Measurements from ENCODE around the gene SPRY4. TPM values are rescaled to one million over a fixed set of nuclear protein-coding genes. Genes with fewer than 3 reads are reported as not detected.

The SPRY4 gene
- total and polyA plus RNA-seq, 2 of the 13 experiments (the other 11 are each of a cell fraction or from before 2014, with no cell fraction given), result 8.9 to 17.8 TPM

DNA sequence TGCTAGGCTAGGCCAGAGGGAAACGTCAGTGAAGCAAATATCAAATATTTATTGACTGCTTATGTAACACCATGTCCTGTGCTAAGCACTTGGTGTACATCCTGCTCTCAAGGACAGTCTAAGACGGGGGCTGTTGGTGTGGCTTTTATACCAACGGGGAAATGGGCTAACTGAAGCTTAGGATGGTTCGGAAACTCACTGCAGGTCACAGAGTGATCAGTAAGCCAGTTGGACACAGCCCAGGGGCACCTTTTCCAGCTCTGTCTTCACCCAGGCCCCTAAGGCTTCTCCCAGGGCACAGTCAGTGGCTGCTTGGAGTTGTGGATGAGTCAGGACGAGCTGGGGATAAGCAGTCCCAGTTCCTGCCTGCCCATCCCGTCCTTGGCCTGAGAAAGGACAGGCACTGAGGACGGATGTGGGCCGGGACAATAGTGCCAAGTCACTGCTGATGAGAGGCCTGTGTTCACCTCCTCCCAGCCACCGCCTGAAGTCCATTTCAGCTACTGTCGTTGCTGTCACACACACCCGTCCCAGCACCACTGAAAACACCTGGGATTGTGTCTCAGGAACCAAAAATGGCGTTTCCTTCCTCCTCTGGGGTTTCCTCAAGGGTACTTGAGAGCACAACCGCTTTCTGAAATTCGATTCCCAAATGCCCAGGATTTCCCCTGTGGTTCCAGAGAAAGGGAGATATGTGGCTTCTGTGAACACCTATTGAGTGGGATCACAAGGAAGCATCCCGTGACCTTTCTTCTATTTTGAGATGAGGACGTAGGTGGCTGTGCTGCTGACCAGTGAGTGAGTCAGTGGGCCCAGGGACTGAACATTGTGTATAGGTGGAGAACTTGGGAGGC, 17.5 kb upstream of the SPRY4 start (continued):
- TF ChIP-seq AHDC1 (CRISPR knock-in tag; IDR thresholded peaks at IDR 0.05; ENCODE audit: borderline replicate concordance) (peak; percentile 49; the same call in 1 of the 2 replicates), PITX1 (CRISPR knock-in tag; IDR thresholded peaks at IDR 0.05) (0 out of 2 replicates have a peak, but pooled peaks have one; percentile 23), JUN (CRISPR knock-in tag; IDR thresholded peaks at IDR 0.05) (no peak), BRD4 (CRISPR knock-in tag; IDR thresholded peaks at IDR 0.05) (peak; percentile 45; the same call in 1 of the 2 replicates), SOX13 (IDR thresholded peaks at IDR 0.05) (no peak), SOX13 (CRISPR knock-in tag; conservative IDR thresholded peaks at IDR 0.05 in 1 of 2, IDR thresholded peaks at IDR 0.05 in 1 of 2) (peak in 1 of 2 experiments; percentile 51; a peak in 1 of 4 replicates), SAP130 (CRISPR knock-in tag; IDR thresholded peaks at IDR 0.05; ENCODE audit: low read depth) (peak; percentile 44), SOX5 (CRISPR knock-in tag; IDR thresholded peaks at IDR 0.05; ENCODE audit: borderline replicate concordance) (0 out of 2 replicates have a peak, but pooled peaks have one; percentile 26), ZSCAN9 (CRISPR knock-in tag; IDR thresholded peaks at IDR 0.05; ENCODE audit: borderline replicate concordance) (no peak), U2AF2 (IDR thresholded peaks at IDR 0.05; ENCODE audit: low read depth, low read length) (no peak), ZNF737 (CRISPR knock-in tag; IDR thresholded peaks at IDR 0.05; ENCODE audit: borderline replicate concordance) (no peak), RARA (CRISPR knock-in tag; IDR thresholded peaks at IDR 0.05) (peak; percentile 30; the same call in 1 of the 2 replicates), FOXO1 (CRISPR knock-in tag; IDR thresholded peaks at IDR 0.05) (peak; percentile 10; the same call in 1 of the 2 replicates), ZNF878 (CRISPR knock-in tag; IDR thresholded peaks at IDR 0.05) (0 out of 2 replicates have a peak, but pooled peaks have one; percentile 27), MZF1 (CRISPR knock-in tag; IDR thresholded peaks at IDR 0.05; ENCODE audit: borderline replicate concordance) (0 out of 2 replicates have a peak, but pooled peaks have one; percentile 55), MEIS1 (CRISPR knock-in tag; IDR thresholded peaks at IDR 0.05; ENCODE audit: borderline replicate concordance) (0 out of 2 replicates have a peak, but pooled peaks have one; percentile 18), SALL2 (CRISPR knock-in tag; IDR thresholded peaks at IDR 0.05) (peak; percentile 57; the same call in 1 of the 2 replicates), RFX5 (IDR thresholded peaks at IDR 0.05; ENCODE audit: low read depth, low read length) (no peak), ZFP1 (CRISPR knock-in tag; IDR thresholded peaks at IDR 0.05) (peak; percentile 50; the same call in 1 of the 2 replicates)
- TF ChIP-seq, protein P1, sequence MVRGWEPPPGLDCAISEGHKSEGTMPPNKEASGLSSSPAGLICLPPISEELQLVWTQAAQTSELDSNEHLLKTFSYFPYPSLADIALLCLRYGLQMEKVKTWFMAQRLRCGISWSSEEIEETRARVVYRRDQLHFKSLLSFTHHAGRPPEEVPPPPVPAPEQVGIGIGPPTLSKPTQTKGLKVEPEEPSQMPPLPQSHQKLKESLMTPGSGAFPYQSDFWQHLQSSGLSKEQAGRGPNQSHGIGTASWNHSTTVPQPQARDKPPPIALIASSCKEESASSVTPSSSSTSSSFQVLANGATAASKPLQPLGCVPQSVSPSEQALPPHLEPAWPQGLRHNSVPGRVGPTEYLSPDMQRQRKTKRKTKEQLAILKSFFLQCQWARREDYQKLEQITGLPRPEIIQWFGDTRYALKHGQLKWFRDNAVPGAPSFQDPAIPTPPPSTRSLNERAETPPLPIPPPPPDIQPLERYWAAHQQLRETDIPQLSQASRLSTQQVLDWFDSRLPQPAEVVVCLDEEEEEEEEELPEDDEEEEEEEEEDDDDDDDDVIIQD (CRISPR knock-in tag; IDR thresholded peaks at IDR 0.05; ENCODE audit: low read depth), result peak; percentile 31
- TF ChIP-seq, protein P2, sequence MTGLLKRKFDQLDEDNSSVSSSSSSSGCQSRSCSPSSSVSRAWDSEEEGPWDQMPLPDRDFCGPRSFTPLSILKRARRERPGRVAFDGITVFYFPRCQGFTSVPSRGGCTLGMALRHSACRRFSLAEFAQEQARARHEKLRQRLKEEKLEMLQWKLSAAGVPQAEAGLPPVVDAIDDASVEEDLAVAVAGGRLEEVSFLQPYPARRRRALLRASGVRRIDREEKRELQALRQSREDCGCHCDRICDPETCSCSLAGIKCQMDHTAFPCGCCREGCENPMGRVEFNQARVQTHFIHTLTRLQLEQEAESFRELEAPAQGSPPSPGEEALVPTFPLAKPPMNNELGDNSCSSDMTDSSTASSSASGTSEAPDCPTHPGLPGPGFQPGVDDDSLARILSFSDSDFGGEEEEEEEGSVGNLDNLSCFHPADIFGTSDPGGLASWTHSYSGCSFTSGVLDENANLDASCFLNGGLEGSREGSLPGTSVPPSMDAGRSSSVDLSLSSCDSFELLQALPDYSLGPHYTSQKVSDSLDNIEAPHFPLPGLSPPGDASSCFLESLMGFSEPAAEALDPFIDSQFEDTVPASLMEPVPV (CRISPR knock-in tag; IDR thresholded peaks at IDR 0.05), result 0 out of 2 replicates have a peak, but pooled peaks have one; percentile 59

Measured in HepG2 (cell line).